ENCODE results near the gene ZRANB3.

DNA sequence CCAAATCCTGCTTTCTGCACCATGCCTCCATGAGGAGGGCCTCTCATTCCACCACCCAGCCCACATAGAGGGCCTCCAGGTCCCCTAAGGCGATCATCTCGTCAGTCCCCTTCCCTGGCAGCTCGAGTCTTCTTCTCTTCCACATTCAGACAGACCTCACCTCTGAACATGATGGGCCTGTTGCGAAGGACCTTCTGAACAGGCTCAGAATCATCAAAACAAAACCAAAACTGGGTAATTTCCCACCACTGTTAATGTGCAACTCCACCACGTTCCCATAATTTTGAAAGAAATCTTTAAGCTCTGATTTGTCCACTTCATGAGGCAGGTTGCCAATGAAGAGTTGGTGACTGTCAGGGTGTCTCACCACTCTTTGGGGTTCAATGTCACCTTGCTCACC lies 20.4 kb downstream of the ZRANB3 start:
- TF ChIP-seq, protein P1, sequence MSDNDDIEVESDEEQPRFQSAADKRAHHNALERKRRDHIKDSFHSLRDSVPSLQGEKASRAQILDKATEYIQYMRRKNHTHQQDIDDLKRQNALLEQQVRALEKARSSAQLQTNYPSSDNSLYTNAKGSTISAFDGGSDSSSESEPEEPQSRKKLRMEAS (IDR thresholded peaks at IDR 0.05), result no peak
- TF ChIP-seq SP1 (IDR thresholded peaks at IDR 0.05) (no peak), FOXA1 (IDR thresholded peaks at IDR 0.05) (no peak), HNF4G (IDR thresholded peaks at IDR 0.05) (no peak), RAD21 (IDR thresholded peaks at IDR 0.05) (no peak), YY1 (IDR thresholded peaks at IDR 0.05) (no peak), TAF1 (conservative IDR thresholded peaks at IDR 0.05) (no peak), HNF4A (conservative IDR thresholded peaks at IDR 0.05) (no peak), EGR1 (IDR thresholded peaks at IDR 0.05; ENCODE audit: low read depth in 2 of 2) (no peak), JUND (IDR thresholded peaks at IDR 0.05) (no peak), GABPA (IDR thresholded peaks at IDR 0.05 in 1 of 2, conservative IDR thresholded peaks at IDR 0.05 in 1 of 2) (no peak)
- TF ChIP-seq, protein P2, sequence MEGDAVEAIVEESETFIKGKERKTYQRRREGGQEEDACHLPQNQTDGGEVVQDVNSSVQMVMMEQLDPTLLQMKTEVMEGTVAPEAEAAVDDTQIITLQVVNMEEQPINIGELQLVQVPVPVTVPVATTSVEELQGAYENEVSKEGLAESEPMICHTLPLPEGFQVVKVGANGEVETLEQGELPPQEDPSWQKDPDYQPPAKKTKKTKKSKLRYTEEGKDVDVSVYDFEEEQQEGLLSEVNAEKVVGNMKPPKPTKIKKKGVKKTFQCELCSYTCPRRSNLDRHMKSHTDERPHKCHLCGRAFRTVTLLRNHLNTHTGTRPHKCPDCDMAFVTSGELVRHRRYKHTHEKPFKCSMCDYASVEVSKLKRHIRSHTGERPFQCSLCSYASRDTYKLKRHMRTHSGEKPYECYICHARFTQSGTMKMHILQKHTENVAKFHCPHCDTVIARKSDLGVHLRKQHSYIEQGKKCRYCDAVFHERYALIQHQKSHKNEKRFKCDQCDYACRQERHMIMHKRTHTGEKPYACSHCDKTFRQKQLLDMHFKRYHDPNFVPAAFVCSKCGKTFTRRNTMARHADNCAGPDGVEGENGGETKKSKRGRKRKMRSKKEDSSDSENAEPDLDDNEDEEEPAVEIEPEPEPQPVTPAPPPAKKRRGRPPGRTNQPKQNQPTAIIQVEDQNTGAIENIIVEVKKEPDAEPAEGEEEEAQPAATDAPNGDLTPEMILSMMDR (IDR thresholded peaks at IDR 0.05; ENCODE audit: low read depth, low read length, missing input control), result no peak
- TF ChIP-seq, protein P3, sequence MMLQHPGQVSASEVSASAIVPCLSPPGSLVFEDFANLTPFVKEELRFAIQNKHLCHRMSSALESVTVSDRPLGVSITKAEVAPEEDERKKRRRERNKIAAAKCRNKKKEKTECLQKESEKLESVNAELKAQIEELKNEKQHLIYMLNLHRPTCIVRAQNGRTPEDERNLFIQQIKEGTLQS (IDR thresholded peaks at IDR 0.05), result no peak
- TF ChIP-seq, protein P4, sequence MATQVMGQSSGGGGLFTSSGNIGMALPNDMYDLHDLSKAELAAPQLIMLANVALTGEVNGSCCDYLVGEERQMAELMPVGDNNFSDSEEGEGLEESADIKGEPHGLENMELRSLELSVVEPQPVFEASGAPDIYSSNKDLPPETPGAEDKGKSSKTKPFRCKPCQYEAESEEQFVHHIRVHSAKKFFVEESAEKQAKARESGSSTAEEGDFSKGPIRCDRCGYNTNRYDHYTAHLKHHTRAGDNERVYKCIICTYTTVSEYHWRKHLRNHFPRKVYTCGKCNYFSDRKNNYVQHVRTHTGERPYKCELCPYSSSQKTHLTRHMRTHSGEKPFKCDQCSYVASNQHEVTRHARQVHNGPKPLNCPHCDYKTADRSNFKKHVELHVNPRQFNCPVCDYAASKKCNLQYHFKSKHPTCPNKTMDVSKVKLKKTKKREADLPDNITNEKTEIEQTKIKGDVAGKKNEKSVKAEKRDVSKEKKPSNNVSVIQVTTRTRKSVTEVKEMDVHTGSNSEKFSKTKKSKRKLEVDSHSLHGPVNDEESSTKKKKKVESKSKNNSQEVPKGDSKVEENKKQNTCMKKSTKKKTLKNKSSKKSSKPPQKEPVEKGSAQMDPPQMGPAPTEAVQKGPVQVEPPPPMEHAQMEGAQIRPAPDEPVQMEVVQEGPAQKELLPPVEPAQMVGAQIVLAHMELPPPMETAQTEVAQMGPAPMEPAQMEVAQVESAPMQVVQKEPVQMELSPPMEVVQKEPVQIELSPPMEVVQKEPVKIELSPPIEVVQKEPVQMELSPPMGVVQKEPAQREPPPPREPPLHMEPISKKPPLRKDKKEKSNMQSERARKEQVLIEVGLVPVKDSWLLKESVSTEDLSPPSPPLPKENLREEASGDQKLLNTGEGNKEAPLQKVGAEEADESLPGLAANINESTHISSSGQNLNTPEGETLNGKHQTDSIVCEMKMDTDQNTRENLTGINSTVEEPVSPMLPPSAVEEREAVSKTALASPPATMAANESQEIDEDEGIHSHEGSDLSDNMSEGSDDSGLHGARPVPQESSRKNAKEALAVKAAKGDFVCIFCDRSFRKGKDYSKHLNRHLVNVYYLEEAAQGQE (IDR thresholded peaks at IDR 0.05), result no peak

Data from liver (tissue), 3 donors.